ENCODE results near the gene KLHL41.
A peak's percentile ranks its signal among the peaks of the same experiment; 100 is the strongest.

Gene KLHL41

GRCh38 chr2:169480079-169480465 is 29.4 kb upstream of the KLHL41 start:
- TF ChIP-seq, protein P1, sequence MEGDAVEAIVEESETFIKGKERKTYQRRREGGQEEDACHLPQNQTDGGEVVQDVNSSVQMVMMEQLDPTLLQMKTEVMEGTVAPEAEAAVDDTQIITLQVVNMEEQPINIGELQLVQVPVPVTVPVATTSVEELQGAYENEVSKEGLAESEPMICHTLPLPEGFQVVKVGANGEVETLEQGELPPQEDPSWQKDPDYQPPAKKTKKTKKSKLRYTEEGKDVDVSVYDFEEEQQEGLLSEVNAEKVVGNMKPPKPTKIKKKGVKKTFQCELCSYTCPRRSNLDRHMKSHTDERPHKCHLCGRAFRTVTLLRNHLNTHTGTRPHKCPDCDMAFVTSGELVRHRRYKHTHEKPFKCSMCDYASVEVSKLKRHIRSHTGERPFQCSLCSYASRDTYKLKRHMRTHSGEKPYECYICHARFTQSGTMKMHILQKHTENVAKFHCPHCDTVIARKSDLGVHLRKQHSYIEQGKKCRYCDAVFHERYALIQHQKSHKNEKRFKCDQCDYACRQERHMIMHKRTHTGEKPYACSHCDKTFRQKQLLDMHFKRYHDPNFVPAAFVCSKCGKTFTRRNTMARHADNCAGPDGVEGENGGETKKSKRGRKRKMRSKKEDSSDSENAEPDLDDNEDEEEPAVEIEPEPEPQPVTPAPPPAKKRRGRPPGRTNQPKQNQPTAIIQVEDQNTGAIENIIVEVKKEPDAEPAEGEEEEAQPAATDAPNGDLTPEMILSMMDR (IDR thresholded peaks at IDR 0.05; ENCODE audit: low read length): no peak
- no peak for TF ChIP-seq EZH2 (IDR thresholded peaks at IDR 0.05; ENCODE audit: borderline replicate concordance, low read length)
- H2AFZ ChIP-seq (ENCODE audit: low read length): peak overlapping the region; percentile 26; the same call in 1 of the 2 replicates
- peak overlapping the region; percentile 75 for H3K4me3 ChIP-seq (ENCODE audit: low read depth, low read length, poor library complexity, severe bottlenecking)
- H4K20me1 ChIP-seq (ENCODE audit: insufficient read depth, low read length): no peaks in the 10 kb centered on the region
- no peaks in the 10 kb centered on the region for H3K9me2 ChIP-seq (ENCODE audit: low read depth, low read length)
- H3F3A ChIP-seq (ENCODE audit: insufficient read depth, low read length): no peaks in the 10 kb centered on the region
- H3K9me3 ChIP-seq (ENCODE audit: low read length): no peaks in the 10 kb centered on the region
- no peaks in the 10 kb centered on the region for H3K36me3 ChIP-seq (ENCODE audit: insufficient read depth, low read length)
- peaks cover 12% of the 10 kb centered on the region for H3K4me1 ChIP-seq (ENCODE audit: insufficient read depth, low read length, severe bottlenecking)
- peak overlapping the region; percentile 65 for H3K9ac ChIP-seq (ENCODE audit: low read length)
- H3K79me2 ChIP-seq (ENCODE audit: insufficient read depth, low read length): no peaks in the 10 kb centered on the region
- H3K27ac ChIP-seq (ENCODE audit: low read depth, low read length, poor library complexity, severe bottlenecking): no peak overlapping the region
- H3K27me3 ChIP-seq (ENCODE audit: insufficient read depth, low read length): no peaks in the 10 kb centered on the region
- H3K4me2 ChIP-seq (ENCODE audit: low read length): peak overlapping the region; percentile 94

DNA sequence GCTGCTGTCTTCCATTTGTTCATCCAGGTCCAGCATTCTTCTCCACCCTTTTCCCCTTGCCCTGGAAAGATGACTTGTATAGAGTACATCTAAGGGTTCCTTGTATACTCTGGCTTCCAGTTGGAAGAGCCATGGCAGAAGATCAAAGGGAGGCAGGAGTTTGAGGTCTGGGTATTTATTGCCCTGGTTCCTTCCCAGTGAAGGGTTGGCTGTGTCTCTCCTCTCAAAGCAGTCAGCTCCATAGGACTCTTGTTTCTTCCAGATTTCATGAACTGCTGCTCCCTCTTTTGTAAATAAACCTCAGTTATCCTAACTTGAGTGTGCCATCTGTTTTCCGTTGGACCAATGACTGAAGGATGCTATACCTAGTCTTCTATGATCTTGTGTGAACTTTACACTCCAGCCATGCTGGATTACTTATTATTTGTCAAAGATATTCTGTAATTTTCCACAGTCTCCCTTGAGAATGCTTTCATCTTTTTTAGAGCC is 23.8 kb upstream of the KLHL41 start:
- H3F3A ChIP-seq (ENCODE audit: insufficient read depth, low read length): no peaks in the 10 kb centered on the region
- H4K20me1 ChIP-seq (ENCODE audit: insufficient read depth, low read length): no peaks in the 10 kb centered on the region
- no peaks in the 10 kb centered on the region for H3K9me3 ChIP-seq (ENCODE audit: low read length)
- no peaks in the 10 kb centered on the region for H3K79me2 ChIP-seq (ENCODE audit: insufficient read depth, low read length)
- no peaks in the 10 kb centered on the region for H3K27me3 ChIP-seq (ENCODE audit: insufficient read depth, low read length)
- H3K36me3 ChIP-seq (ENCODE audit: insufficient read depth, low read length): no peaks in the 10 kb centered on the region
- no peaks in the 10 kb centered on the region for H3K4me1 ChIP-seq (ENCODE audit: insufficient read depth, low read length, severe bottlenecking)
- TF ChIP-seq, protein P1 (IDR thresholded peaks at IDR 0.05; ENCODE audit: low read length): no peak
- TF ChIP-seq EZH2 (IDR thresholded peaks at IDR 0.05; ENCODE audit: borderline replicate concordance, low read length): no peak
- no peak overlapping the region for H3K27ac ChIP-seq (ENCODE audit: low read depth, low read length, poor library complexity, severe bottlenecking)
- H3K4me2 ChIP-seq (ENCODE audit: low read length): no peak overlapping the region
- no peak overlapping the region for H2AFZ ChIP-seq (ENCODE audit: low read length)
- no peak overlapping the region for H3K9ac ChIP-seq (ENCODE audit: low read length)
- H3K9me2 ChIP-seq (ENCODE audit: low read depth, low read length): no peaks in the 10 kb centered on the region
- H3K4me3 ChIP-seq (ENCODE audit: low read depth, low read length, poor library complexity, severe bottlenecking): no peak overlapping the region

- H3K4me1 ChIP-seq (ENCODE audit: insufficient read depth, low read length, severe bottlenecking): no peaks in the 10 kb centered on the region
- no peak for TF ChIP-seq EZH2 (IDR thresholded peaks at IDR 0.05; ENCODE audit: borderline replicate concordance, low read length)
- TF ChIP-seq, protein P1 (IDR thresholded peaks at IDR 0.05; ENCODE audit: low read length): no peak
- no peak overlapping the region for H3K27ac ChIP-seq (ENCODE audit: low read depth, low read length, poor library complexity, severe bottlenecking)
- no peaks in the 10 kb centered on the region for H3K36me3 ChIP-seq (ENCODE audit: insufficient read depth, low read length)
- no peak overlapping the region for H3K4me3 ChIP-seq (ENCODE audit: low read depth, low read length, poor library complexity, severe bottlenecking)
- H3K9me2 ChIP-seq (ENCODE audit: low read depth, low read length): no peaks in the 10 kb centered on the region
- no peaks in the 10 kb centered on the region for H3K9me3 ChIP-seq (ENCODE audit: low read length)
- no peak overlapping the region for H3K9ac ChIP-seq (ENCODE audit: low read length)
- no peaks in the 10 kb centered on the region for H4K20me1 ChIP-seq (ENCODE audit: insufficient read depth, low read length)
- no peaks in the 10 kb centered on the region for H3K79me2 ChIP-seq (ENCODE audit: insufficient read depth, low read length)
- H3K27me3 ChIP-seq (ENCODE audit: insufficient read depth, low read length): no peaks in the 10 kb centered on the region
- no peak overlapping the region for H3K4me2 ChIP-seq (ENCODE audit: low read length)
- H2AFZ ChIP-seq (ENCODE audit: low read length): no peak overlapping the region
- no peaks in the 10 kb centered on the region for H3F3A ChIP-seq (ENCODE audit: insufficient read depth, low read length)
Measured at GRCh38 chr2:169486487-169486886, 23.0 kb upstream of the KLHL41 start.
